ENCODE measurements around the gene RSBN1L. TPM values are rescaled to one million over a fixed set of nuclear protein-coding genes. Genes with fewer than 3 reads are reported as not detected.

RSBN1L gene
- polyA plus RNA-seq, 1 donor from 2014 or later = 24.7 TPM

- no peak overlapping the region for H3K4me2 ChIP-seq (ENCODE audit: low read length)
- no peaks in the 10 kb centered on the region for H3K36me3 ChIP-seq (ENCODE audit: insufficient read depth, low read length)
- H3K9me3 ChIP-seq (ENCODE audit: low read length) = no peaks in the 10 kb centered on the region
- H3K27me3 ChIP-seq (ENCODE audit: insufficient read depth, low read depth, low read length) = no peaks in the 10 kb centered on the region
- H2AFZ ChIP-seq (ENCODE audit: low read depth, low read length) = no peak overlapping the region
- H3K9ac ChIP-seq (ENCODE audit: low read length) = no peak overlapping the region
- H3K9me2 ChIP-seq (ENCODE audit: insufficient read depth, low read length) = no peaks in the 10 kb centered on the region
- no peak overlapping the region for H3K4me3 ChIP-seq (ENCODE audit: low read length)
- H4K20me1 ChIP-seq (ENCODE audit: insufficient read depth) = no peaks in the 10 kb centered on the region
- TF ChIP-seq MXI1 (conservative IDR thresholded peaks at IDR 0.05; ENCODE audit: poor library complexity, severe bottlenecking) = no peak
- TF ChIP-seq RAD21 (conservative IDR thresholded peaks at IDR 0.05) = no peak
- TF ChIP-seq POLR2AphosphoS5 (IDR thresholded peaks at IDR 0.05) = no peak
- no peak for TF ChIP-seq EZH2 (IDR thresholded peaks at IDR 0.05; ENCODE audit: borderline replicate concordance, insufficient read depth, low read length, poor library complexity, severe bottlenecking)
- no peak for TF ChIP-seq EP300 (conservative IDR thresholded peaks at IDR 0.05; ENCODE audit: poor library complexity, severe bottlenecking)
- no peak for TF ChIP-seq REST (IDR thresholded peaks at IDR 0.05; ENCODE audit: borderline replicate concordance)
- TF ChIP-seq TAF1 (IDR thresholded peaks at IDR 0.05; ENCODE audit: low read depth) = no peak
- TF ChIP-seq, protein P1, sequence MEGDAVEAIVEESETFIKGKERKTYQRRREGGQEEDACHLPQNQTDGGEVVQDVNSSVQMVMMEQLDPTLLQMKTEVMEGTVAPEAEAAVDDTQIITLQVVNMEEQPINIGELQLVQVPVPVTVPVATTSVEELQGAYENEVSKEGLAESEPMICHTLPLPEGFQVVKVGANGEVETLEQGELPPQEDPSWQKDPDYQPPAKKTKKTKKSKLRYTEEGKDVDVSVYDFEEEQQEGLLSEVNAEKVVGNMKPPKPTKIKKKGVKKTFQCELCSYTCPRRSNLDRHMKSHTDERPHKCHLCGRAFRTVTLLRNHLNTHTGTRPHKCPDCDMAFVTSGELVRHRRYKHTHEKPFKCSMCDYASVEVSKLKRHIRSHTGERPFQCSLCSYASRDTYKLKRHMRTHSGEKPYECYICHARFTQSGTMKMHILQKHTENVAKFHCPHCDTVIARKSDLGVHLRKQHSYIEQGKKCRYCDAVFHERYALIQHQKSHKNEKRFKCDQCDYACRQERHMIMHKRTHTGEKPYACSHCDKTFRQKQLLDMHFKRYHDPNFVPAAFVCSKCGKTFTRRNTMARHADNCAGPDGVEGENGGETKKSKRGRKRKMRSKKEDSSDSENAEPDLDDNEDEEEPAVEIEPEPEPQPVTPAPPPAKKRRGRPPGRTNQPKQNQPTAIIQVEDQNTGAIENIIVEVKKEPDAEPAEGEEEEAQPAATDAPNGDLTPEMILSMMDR (IDR thresholded peaks at IDR 0.05; ENCODE audit: poor library complexity, severe bottlenecking) = no peak
- TF ChIP-seq SMC3 (conservative IDR thresholded peaks at IDR 0.05; ENCODE audit: poor library complexity) = no peak
- H3F3A ChIP-seq (ENCODE audit: insufficient read depth, low read length, poor library complexity, severe bottlenecking) = no peaks in the 10 kb centered on the region
- no peak overlapping the region for H3K27ac ChIP-seq (ENCODE audit: low read length)
- H3K79me2 ChIP-seq (replicated peaks; ENCODE audit: insufficient read depth, low read length) = peaks cover 4% of the 10 kb centered on the region
Measured at GRCh38 chr7:77687747-77688144, 8.5 kb upstream of the RSBN1L start.

GRCh38 chr7:77690289-77690688, 6.0 kb upstream of the RSBN1L start:
- Histone ChIP-seq H3K27me3 (ENCODE audit: insufficient read depth, low read depth, low read length) (no peaks in the 10 kb centered on the region), H3K9me3 (ENCODE audit: low read length) (no peaks in the 10 kb centered on the region), H3K4me3 (ENCODE audit: low read length) (no peak overlapping the region), H2AFZ (ENCODE audit: low read depth, low read length) (no peak overlapping the region), H3K9me2 (ENCODE audit: insufficient read depth, low read length) (no peaks in the 10 kb centered on the region), H3K4me2 (ENCODE audit: low read length) (no peak overlapping the region), H3K36me3 (ENCODE audit: insufficient read depth, low read length) (no peaks in the 10 kb centered on the region), H3F3A (ENCODE audit: insufficient read depth, low read length, poor library complexity, severe bottlenecking) (no peaks in the 10 kb centered on the region), H3K9ac (ENCODE audit: low read length) (no peak overlapping the region), H3K79me2 (replicated peaks; ENCODE audit: insufficient read depth, low read length) (peaks cover 12% of the 10 kb centered on the region), H4K20me1 (ENCODE audit: insufficient read depth) (no peaks in the 10 kb centered on the region), H3K27ac (ENCODE audit: low read length) (no peak overlapping the region)
- TF ChIP-seq EZH2 (IDR thresholded peaks at IDR 0.05; ENCODE audit: borderline replicate concordance, insufficient read depth, low read length, poor library complexity, severe bottlenecking) (no peak), RAD21 (conservative IDR thresholded peaks at IDR 0.05) (no peak), TAF1 (IDR thresholded peaks at IDR 0.05; ENCODE audit: low read depth) (no peak), SMC3 (conservative IDR thresholded peaks at IDR 0.05; ENCODE audit: poor library complexity) (no peak), MXI1 (conservative IDR thresholded peaks at IDR 0.05; ENCODE audit: poor library complexity, severe bottlenecking) (no peak), EP300 (conservative IDR thresholded peaks at IDR 0.05; ENCODE audit: poor library complexity, severe bottlenecking) (no peak), POLR2AphosphoS5 (IDR thresholded peaks at IDR 0.05) (no peak), REST (IDR thresholded peaks at IDR 0.05; ENCODE audit: borderline replicate concordance) (no peak)
- TF ChIP-seq, protein P1 (IDR thresholded peaks at IDR 0.05; ENCODE audit: poor library complexity, severe bottlenecking) = no peak
